ENCODE data around the gene SCUBE1. TPM values are rescaled to one million over a fixed set of nuclear protein-coding genes. Genes with fewer than 3 reads are reported as not detected.

Gene SCUBE1
- total and polyA plus RNA-seq, 2 donors (not counting 3 experiments of a cell fraction or from before 2014, with no cell fraction given) = 0.07 TPM; not detected in 1

DNA sequence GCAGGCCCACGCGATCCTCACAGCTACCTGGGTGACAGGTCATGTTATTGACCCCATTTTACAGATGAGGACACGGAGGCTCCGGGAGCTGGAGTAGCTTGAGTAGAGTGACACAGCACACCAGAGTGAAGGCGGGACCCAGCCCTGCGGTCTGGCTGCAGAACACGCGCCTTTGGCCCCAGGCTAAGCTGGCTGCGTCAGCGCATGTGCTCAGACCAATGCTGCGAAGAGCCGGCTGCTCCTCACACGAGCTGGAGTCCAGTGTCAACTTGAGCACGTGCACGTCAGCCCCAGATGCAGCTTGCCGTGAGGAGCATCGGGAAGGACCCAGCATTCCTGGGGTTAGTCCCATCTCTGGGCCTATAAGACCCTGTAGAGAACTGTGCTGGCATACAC lies 49.9 kb downstream of the SCUBE1 start:
- Histone ChIP-seq H3K9me1 (replicated peaks; ENCODE audit: control insufficient read depth, extremely low read depth, insufficient read depth, low read length) (no peaks in the 10 kb centered on the region), H3K4me2 (ENCODE audit: insufficient read depth, low read length) (no peak overlapping the region), H3K36me3 (ENCODE audit: control insufficient read depth in 2 of 2, extremely low read depth in 1 of 2, insufficient read depth in 2 of 2, low read length in 2 of 2) (no peaks in the 10 kb centered on the region), H3K79me2 (ENCODE audit: control insufficient read depth, insufficient read depth, low read length) (no peaks in the 10 kb centered on the region), H3K27me3 (ENCODE audit: control insufficient read depth in 2 of 2, insufficient read depth in 2 of 2, low read length in 2 of 2) (no peaks in the 10 kb centered on the region), H3K27ac (ENCODE audit: insufficient read depth, low read depth, low read length) (no peak overlapping the region), H4K20me1 (replicated peaks; ENCODE audit: control insufficient read depth, extremely low read depth, insufficient read depth, low read length) (no peaks in the 10 kb centered on the region), H3K9me3 (replicated peaks; ENCODE audit: control insufficient read depth, insufficient read depth, low read length) (no peaks in the 10 kb centered on the region), H3K4me3 (replicated peaks in 1 of 3; ENCODE audit: insufficient read depth in 1 of 3, low read depth in 1 of 3, low read length in 3 of 3) (no peak overlapping the region), H3K4me1 (ENCODE audit: control insufficient read depth, extremely low read depth, insufficient read depth, low read length) (no peaks in the 10 kb centered on the region), H2AFZ (ENCODE audit: low read depth, low read length) (no peak overlapping the region), H3K9ac (replicated peaks; ENCODE audit: extremely low read depth, insufficient read depth, low read length) (no peak overlapping the region)
- TF ChIP-seq JUN (IDR thresholded peaks at IDR 0.05; ENCODE audit: borderline replicate concordance, insufficient read depth, insufficient read length, low read depth) (no peak), EZH2 (IDR thresholded peaks at IDR 0.05; ENCODE audit: borderline replicate concordance, low read depth, low read length, severe bottlenecking) (no peak), POLR2AphosphoS5 (IDR thresholded peaks at IDR 0.05; ENCODE audit: insufficient read depth, low read depth, low read length) (no peak)
- TF ChIP-seq, protein P1, sequence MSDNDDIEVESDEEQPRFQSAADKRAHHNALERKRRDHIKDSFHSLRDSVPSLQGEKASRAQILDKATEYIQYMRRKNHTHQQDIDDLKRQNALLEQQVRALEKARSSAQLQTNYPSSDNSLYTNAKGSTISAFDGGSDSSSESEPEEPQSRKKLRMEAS (IDR thresholded peaks at IDR 0.05; ENCODE audit: insufficient read depth, insufficient read length) = no peak
- BruUV-seq (replicated peaks) = no TSS peak
- intact Hi-C loops (cut with micrococcal nuclease) (no loop called here), dilution Hi-C loops (cut with MboI; ENCODE audit: extremely low pct_ligation_motif_present, low sequenced_read_pairs) (no loop called here)
- ChIA-PET CTCF (interaction anchor here (0.6 to 1.0 kb wide), 2 partner anchors 24 to 82 kb away, joined by 3 read pairs; no protein-coding TSS in a partner anchor), POLR2A (no interaction called here)
- FAIRE-seq (no peak), DNase-seq (ENCODE audit: low read depth, low spot score) (no peak)

DNA sequence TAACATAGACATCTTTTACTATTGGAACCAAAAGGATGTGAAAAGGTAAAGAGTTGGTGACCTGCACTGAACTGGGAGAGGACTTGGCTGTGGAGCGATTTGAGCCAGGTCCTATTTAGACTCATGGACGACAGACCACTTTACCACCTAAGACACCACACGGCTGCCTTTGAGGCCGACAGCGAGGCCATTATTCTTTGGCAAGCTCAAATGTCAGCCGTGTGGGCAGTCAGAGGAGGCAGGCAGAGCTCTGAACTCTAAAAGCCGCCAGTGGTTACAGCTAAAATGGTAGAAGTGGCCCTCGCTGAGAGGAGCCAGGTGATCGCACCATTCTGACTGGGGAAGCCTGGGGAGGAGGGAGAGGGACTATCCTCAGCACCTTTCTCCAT lies 50.5 kb downstream of the SCUBE1 start:
- H2AFZ ChIP-seq (ENCODE audit: low read depth, low read length) = no peak overlapping the region
- FAIRE-seq (no peak), DNase-seq (ENCODE audit: low read depth, low spot score) (no peak)
- H3K36me3 ChIP-seq (ENCODE audit: control insufficient read depth in 2 of 2, extremely low read depth in 1 of 2, insufficient read depth in 2 of 2, low read length in 2 of 2) = no peaks in the 10 kb centered on the region
- H3K4me3 ChIP-seq (replicated peaks in 1 of 3; ENCODE audit: insufficient read depth in 1 of 3, low read depth in 1 of 3, low read length in 3 of 3) = no peak overlapping the region
- H3K9me1 ChIP-seq (replicated peaks; ENCODE audit: control insufficient read depth, extremely low read depth, insufficient read depth, low read length) = no peaks in the 10 kb centered on the region
- H3K9me3 ChIP-seq (replicated peaks; ENCODE audit: control insufficient read depth, insufficient read depth, low read length) = no peaks in the 10 kb centered on the region
- no peaks in the 10 kb centered on the region for H3K79me2 ChIP-seq (ENCODE audit: control insufficient read depth, insufficient read depth, low read length)
- BruUV-seq (replicated peaks) = no TSS peak
- H3K27ac ChIP-seq (ENCODE audit: insufficient read depth, low read depth, low read length) = no peak overlapping the region
- no peak for TF ChIP-seq MYC (IDR thresholded peaks at IDR 0.05; ENCODE audit: low read depth, low read length)
- no peak for TF ChIP-seq FOS (IDR thresholded peaks at IDR 0.05; ENCODE audit: borderline replicate concordance, insufficient read depth, low read length)
- TF ChIP-seq POLR2A (IDR thresholded peaks at IDR 0.05; ENCODE audit: low read depth, low read length) = no peak
- no peak for TF ChIP-seq POLR2AphosphoS5 (IDR thresholded peaks at IDR 0.05; ENCODE audit: insufficient read depth, low read depth, low read length)
- TF ChIP-seq, protein P1 (IDR thresholded peaks at IDR 0.05; ENCODE audit: insufficient read depth, insufficient read length) = no peak
- no peak for TF ChIP-seq JUN (IDR thresholded peaks at IDR 0.05; ENCODE audit: borderline replicate concordance, insufficient read depth, insufficient read length, low read depth)
- TF ChIP-seq GATA2 (IDR thresholded peaks at IDR 0.05; ENCODE audit: insufficient read depth, insufficient read length, low read depth, low read length) = no peak
- no peak for TF ChIP-seq EZH2 (IDR thresholded peaks at IDR 0.05; ENCODE audit: borderline replicate concordance, low read depth, low read length, severe bottlenecking)
- TF ChIP-seq CTCF (IDR thresholded peaks at IDR 0.05; ENCODE audit: extremely low read depth in 1 of 2, insufficient read depth in 1 of 2, low read depth in 1 of 2, low read length in 2 of 2) = no peak
- ChIA-PET POLR2A (no interaction called here), CTCF (interaction anchor here (1.0 kb wide), 1 partner anchor 25 kb away, joined by 3 read pairs; no protein-coding TSS in a partner anchor)
- no peaks in the 10 kb centered on the region for H3K27me3 ChIP-seq (ENCODE audit: control insufficient read depth in 2 of 2, insufficient read depth in 2 of 2, low read length in 2 of 2)
- intact Hi-C loops (cut with micrococcal nuclease) (no loop called here), dilution Hi-C loops (cut with MboI; ENCODE audit: extremely low pct_ligation_motif_present, low sequenced_read_pairs) (no loop called here)
- H3K4me1 ChIP-seq (ENCODE audit: control insufficient read depth, extremely low read depth, insufficient read depth, low read length) = no peaks in the 10 kb centered on the region
- H3K4me2 ChIP-seq (ENCODE audit: insufficient read depth, low read length) = no peak overlapping the region
- H4K20me1 ChIP-seq (replicated peaks; ENCODE audit: control insufficient read depth, extremely low read depth, insufficient read depth, low read length) = no peaks in the 10 kb centered on the region
- no peak overlapping the region for H3K9ac ChIP-seq (replicated peaks; ENCODE audit: extremely low read depth, insufficient read depth, low read length)

Measured in endothelial cell of umbilical vein (primary cell).